HG02981 (cell line): ENCODE measurements around the gene PRKACG.
A peak's percentile ranks its signal among the peaks of the same experiment; 100 is the strongest.
"Not testable (repeated sequence)": the region's sequence is repeated elsewhere in the genome, so short reads cannot be mapped to it uniquely, and the experiment has no call there.

Experiments used
- ATAC-seq: cut with Tn5 transposase; IDR thresholded peaks from one replicate; pipeline ENCODE4 v1.9.1; 2021; ENCODE audit warnings: mild to moderate bottlenecking, moderate library complexity; ENCODE audit not compliant: unreplicated experiment

Gene PRKACG

DNA sequence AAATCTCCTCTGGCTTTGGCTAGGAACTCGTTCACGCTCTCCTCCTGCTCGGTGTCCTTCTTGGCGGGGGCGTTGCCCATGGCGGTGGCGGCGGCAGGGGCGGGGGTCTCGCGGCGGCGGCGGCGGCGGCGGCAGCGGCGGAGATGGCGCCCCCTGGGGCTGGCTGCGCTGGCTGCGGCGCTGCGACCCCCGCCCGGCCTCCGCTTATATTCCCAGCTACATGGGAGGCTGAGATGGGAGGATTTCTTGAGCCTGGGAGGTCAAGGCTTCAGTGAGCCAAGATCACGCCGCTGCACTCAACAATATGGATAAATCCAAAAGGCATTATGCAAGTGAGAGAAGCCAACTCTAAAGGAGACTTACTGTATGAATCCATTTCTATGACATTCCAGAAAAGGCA, at the start of gene PRKACG:
Gene PRKACG (minus strand): TSS at position 101 of the 400 bp plus-strand sequence. CDS start 21 bp downstream, at position 80.
- no peak for ATAC-seq

DNA sequence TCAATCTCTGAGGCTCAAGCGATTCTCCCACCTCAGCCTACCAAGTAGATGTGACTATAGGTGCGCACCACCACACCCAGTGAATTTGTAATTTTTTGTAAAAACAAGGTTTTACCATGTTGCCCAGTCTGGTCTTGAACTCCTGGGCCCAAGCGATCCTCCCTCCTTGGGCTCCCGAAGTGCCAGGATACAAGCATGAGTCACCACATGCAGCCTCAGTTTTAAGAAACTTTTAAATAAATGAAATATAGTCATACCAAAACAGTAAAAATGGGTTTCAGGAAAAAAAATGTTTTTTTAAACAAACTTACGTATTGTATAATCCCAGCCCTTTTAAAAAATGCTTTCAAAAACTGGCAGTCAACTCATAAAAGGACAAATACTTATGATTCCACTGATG, 48.3 kb upstream of the PRKACG start:
- no peak for ATAC-seq

DNA sequence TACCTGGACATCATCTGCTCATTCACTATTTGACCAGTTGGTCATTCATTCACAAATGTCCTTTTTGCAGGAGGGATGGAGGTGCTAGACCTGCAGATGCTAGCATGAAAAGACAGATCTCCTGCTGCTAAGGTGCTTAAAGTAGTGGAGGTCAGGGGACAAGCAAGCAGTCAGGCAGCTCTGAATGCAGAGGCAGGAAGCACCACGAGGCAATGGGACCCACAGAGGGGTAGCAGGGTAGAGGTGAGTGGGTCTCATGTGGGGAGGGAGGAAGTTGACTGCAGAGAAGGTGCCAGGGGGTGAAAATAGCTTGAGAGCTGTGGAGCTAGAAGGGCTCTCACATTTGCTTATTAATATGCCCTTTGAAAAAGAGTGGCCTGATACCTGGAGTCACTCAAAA, 46.9 kb upstream of the PRKACG start:
- no peak for ATAC-seq

GRCh38 chr9:69058101-69058500, 44.2 kb upstream of the PRKACG start:
- ATAC-seq: no peak

DNA sequence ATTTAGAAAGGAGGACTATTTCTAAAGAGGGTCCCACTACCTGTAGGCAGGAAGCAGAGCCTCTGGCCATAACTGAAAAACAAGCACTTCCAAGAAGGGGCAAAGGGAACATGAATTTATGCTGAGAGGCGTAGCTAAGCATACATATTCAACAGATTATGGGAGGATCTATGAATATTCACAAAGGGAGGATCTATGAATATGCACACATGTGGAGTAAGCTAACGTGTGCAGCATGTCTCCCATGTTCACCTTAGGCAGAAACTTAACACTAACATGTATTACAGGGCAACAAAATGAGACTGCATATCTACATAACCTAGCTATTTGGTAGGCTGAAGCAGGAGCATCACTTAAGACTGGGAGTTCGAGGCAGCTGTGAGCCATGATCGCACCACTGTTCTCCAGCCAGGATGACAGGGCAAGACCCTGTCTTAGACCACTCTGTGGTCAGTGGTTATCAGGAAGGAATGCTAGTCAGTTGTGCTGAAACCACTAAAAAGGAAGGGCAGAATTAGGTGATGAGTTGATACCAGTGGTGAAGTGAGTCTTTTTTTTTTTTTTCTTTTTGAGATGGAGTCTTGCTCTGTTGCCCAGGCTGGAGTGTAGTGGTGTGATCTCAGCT, 42.4 kb upstream of the PRKACG start:
- ATAC-seq: no peak

DNA sequence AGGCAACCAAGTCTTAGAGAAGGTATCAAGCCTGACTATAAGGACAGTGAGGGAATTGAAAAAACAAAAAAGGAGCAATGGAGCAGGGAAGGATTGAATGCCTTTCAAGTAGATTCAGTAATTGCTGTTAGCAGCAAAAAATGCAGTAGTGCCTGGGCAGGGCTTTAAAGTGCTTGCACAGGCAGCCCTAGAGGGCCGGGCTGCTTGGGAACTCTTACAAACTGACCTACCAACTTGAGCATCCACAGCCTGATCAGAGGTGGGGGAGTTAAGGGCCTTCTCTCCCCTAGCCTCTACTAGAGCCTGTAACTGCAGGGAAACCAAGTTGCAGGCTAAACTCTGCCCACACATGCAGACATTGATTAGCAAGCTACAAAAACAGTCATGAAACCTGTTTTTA, 41.1 kb upstream of the PRKACG start:
- ATAC-seq: no peak

DNA sequence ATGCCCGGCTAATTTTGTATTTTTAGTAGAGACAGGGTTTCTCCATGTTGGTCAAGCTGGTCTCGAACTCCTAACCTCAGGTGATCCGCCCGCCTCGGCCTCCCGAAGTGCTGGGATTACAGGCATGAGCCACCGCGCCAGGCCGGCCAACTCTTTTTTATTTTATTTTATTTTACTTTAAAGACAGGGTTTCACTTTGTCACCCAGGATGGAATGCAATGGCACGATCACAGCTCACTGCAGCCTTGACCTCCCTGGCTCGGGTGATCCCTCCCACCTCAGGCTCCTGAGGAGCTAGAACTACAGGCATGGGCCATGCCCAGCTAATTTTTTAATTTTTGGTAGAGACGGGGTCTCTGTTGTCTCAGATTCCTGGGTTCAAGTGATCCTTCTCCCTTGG, 37.0 kb upstream of the PRKACG start:
- not testable (repeated sequence) for ATAC-seq

DNA sequence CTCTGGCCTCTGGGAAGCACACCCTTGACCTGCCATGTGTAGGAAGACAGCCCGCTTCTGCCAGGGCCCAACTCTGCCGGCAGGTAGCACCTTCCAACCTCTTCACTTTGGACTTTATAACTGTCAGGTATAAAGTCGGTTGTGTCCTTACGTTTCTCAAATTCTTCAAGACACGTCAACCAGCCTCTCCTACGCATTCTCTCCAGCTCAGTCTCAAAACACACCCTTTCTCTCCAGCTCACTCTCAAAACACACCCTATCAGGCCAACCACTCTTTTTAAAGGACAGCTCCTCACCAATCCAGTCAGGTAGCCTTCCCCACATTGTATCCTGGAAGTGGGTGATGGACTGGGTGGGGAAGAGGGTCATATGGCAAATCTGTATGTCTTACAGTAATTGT, 35.2 kb upstream of the PRKACG start:
- ATAC-seq: no peak

GRCh38 chr9:69047371-69047770, 33.5 kb upstream of the PRKACG start:
- no peak for ATAC-seq

- ATAC-seq: no peak
Measured at GRCh38 chr9:69046723-69047122, 32.8 kb upstream of the PRKACG start.

DNA sequence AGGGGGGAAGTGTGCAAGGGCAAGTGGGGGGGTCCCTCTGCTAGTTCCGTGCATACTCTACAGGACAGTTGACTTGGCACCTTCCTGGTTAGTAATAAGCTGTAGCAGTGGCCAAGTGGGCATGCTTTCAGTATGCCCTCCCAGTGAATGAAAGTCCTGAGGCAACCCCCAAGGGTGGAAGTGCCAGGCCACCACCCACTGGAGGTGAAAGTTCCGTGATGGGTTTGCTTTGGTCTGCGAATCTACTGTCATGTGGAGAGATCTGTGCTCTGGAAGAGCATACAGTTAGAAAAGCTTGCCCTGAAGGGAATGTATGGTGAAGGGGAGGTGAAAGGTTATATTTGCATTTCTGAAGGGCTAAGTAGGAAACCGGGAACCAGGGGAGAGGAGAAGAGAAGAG, 31.9 kb upstream of the PRKACG start:
- no peak for ATAC-seq

GRCh38 chr9:69044240-69045219, 30.6 kb upstream of the PRKACG start:
- no peak for ATAC-seq

DNA sequence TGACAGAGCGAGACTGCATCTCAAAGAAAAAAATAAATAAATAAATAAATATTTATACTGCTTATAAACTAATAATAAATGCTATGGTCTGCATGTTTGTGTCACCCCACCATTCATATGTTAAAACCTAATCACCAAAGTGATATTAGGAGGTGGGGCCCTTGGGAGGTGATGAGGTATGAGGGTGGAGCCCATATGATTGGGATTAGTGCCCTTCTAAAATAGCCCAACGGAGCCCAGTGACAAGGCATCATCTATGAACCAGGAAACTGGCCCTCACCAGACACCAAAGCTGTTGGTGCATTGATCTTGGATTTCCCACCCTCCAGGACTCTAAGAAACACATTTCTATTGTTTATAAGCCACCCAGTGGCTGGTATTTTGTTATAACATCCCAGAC, 26.7 kb upstream of the PRKACG start:
- ATAC-seq: no peak

GRCh38 chr9:69036799-69037198, 22.9 kb upstream of the PRKACG start:
- ATAC-seq: no peak

DNA sequence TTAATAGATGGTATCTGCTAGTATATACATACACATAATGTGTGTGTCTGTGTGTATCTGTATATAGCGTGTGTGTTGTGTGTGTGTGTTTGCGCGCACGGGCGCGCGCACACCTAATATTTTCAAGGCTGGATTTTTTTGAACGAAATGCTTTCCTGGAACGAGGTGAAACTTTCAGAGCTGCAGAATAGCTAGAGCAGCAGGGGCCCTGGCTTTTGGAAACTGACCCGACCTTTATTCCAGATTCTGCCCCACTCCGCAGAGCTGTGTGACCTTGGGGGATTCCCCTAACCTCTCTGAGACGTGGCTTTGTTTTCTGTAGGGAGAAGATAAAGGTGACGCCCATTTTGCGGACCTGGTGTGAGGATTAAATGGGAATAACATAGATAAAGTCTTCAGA, 22.4 kb upstream of the PRKACG start:
- peak; percentile 21 for ATAC-seq

DNA sequence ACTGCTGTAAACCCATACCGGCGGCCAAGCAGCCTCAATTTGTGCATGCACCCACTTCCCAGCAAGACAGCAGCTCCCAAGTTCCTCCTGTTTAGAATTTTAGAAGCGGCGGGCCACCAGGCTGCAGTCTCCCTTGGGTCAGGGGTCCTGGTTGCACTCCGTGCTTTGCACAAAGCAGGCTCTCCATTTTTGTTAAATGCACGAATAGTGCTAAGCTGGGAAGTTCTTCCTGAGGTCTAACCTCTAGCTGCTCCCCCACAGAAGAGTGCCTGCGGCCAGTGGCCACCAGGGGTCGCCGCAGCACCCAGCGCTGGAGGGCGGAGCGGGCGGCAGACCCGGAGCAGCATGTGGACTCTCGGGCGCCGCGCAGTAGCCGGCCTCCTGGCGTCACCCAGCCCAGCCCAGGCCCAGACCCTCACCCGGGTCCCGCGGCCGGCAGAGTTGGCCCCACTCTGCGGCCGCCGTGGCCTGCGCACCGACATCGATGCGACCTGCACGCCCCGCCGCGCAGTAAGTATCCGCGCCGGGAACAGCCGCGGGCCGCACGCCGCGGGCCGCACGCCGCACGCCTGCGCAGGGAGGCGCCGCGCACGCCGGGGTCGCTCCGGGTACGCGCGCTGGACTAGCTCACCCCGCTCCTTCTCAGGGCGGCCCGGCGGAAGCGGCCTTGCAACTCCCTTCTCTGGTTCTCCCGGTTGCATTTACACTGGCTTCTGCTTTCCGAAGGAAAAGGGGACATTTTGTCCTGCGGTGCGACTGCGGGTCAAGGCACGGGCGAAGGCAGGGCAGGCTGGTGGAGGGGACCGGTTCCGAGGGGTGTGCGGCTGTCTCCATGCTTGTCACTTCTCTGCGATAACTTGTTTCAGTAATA, 21.8 kb upstream of the PRKACG start, which contains the start of gene FXN:
Gene FXN (plus strand): TSS at position 315 of the 871 bp plus-strand sequence. CDS start 31 bp downstream, at position 346.
- peak; percentile 93 for ATAC-seq

- ATAC-seq: no peak
Measured at GRCh38 chr9:69034071-69034470, 20.2 kb upstream of the PRKACG start.

GRCh38 chr9:69030851-69031645, 17.1 kb upstream of the PRKACG start:
- no peak for ATAC-seq

GRCh38 chr9:69029535-69029934, 15.6 kb upstream of the PRKACG start:
- ATAC-seq: no peak

DNA sequence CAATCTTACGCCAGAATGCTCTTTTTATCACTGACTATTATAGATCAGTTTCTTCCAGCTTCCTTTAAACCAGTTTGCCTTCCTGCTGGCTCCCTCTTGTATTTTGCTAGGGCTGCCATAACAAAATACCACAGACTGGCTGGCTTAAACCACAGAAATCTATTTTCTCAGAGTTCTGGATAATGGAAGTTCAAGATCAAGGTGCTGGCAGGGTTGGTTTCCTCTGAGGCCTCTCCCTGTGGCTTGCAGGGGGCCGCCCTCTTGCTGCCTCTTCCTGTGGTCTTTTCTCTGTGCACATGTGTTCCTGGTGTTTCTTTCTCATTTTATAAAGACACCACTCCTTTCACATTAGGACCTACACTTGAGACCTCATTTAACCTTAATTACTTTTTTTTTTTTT, 14.8 kb upstream of the PRKACG start:
- ATAC-seq: no peak
